HCT116 (cell line): ENCODE results near the gene SLC41A3. TPM values are rescaled to one million over a fixed set of nuclear protein-coding genes. Genes with fewer than 3 reads are reported as not detected.

Experiments used
- ATAC-seq: fragments of 200-7000 bp; cut with Tn5 transposase; 2 replicates; pipeline ENCODE4 v1.9.1; 2020; ENCODE audit warnings: mild to moderate bottlenecking, moderate library complexity
- BruUV-seq: library from RNA; stranded (reverse); fragments of 400-500 nt; replicated peaks from 2 replicates; lab custom pipeline; 2021; lab: Mats Ljungman, UMichigan
- CTCF ChIA-PET: fragments of 300-600 bp; sonication (Branson Sonifier 250); formaldehyde crosslinking; loops from one replicate; lab custom pipeline; 2021; ENCODE audit warnings: antibody characterized with exemption; lab: Charles Lee
- POLR2A ChIA-PET: fragments of 300-600, 350-600 bp; sonication (Branson Sonifier 250); formaldehyde crosslinking; loops from one replicate; lab custom pipeline; 2021; ENCODE audit warnings: antibody characterized with exemption; lab: Charles Lee
- RAD21 ChIA-PET, 2 experiments: fragments of 300-600 bp; sonication (Branson Sonifier 250); formaldehyde crosslinking; loops; one replicate each; lab custom pipeline; 2023; ENCODE audit warnings: low total read pairs in 2 of 2; ENCODE audit not compliant: uncharacterized antibody in 2 of 2, unreplicated experiment in 2 of 2, low non-redundant PET in 1 of 2; lab: Charles Lee
- DNase-seq: peaks from one replicate; pipeline ENCODE4 v3.0.0-alpha.2; 2010; ENCODE audit warnings: low read depth, low spot score
- H2AFZ ChIP-seq: fragments of 200-600 bp; shearing (Covaris generic), sonication (generic); 2 replicates; pipeline ENCODE4 v1.6.1; 2017; ENCODE audit warnings: low read depth, mixed run types, mixed read lengths, antibody characterized with exemption, low read length; ENCODE audit not compliant: poor library complexity, severe bottlenecking
- H3K27ac ChIP-seq: 2 replicates; pipeline ENCODE4 v1.5.1; 2012; ENCODE audit warnings: low read depth, low read length
- H3K27me3 ChIP-seq: fragments of 200-600 bp; sonication (generic); 2 replicates; pipeline ENCODE4 v1.6.1; 2016; ENCODE audit warnings: mixed run types, low read length, mixed read lengths; ENCODE audit not compliant: insufficient read depth
- H3K36me3 ChIP-seq, 2 experiments: fragments of 200-500 bp in 1 of 2; fragments of 200-600 bp in 1 of 2; sonication (Bioruptor generic) in 1 of 2; sonication (generic) in 1 of 2; 2 replicates each; pipeline versions ENCODE4 v1.5.1 to v1.6.1; 2014 to 2016; ENCODE audit warnings: low read length in 2 of 2, inconsistent platforms in 1 of 2, mixed read lengths in 1 of 2, mixed run types in 1 of 2; ENCODE audit not compliant: insufficient read depth in 2 of 2, control insufficient read depth in 1 of 2
- H3K4me1 ChIP-seq, 2 experiments: fragments of 200-600 bp in 1 of 2; sonication (generic) in 1 of 2; 2 replicates each; pipeline versions ENCODE4 v1.5.1 to v1.6.1; 2012 to 2017; ENCODE audit warnings: low read length in 2 of 2, inconsistent platforms in 1 of 2, mild to moderate bottlenecking in 1 of 2, mixed read lengths in 1 of 2, mixed run types in 1 of 2, moderate library complexity in 1 of 2; ENCODE audit not compliant: insufficient read depth in 2 of 2, control insufficient read depth in 1 of 2
- H3K4me2 ChIP-seq: fragments of 200-600 bp; sonication (generic); 2 replicates; pipeline ENCODE4 v1.6.1; 2017; ENCODE audit warnings: mixed run types, low read length, mixed read lengths
- H3K4me3 ChIP-seq, 2 experiments: fragments of 200-600 bp in 1 of 2; sonication (generic) in 1 of 2; replicated peaks in 1 of 2; 2 replicates each; pipeline ENCODE4 v1.5.1; 2011 to 2016; ENCODE audit warnings: low read length in 2 of 2, control low read depth in 1 of 2, low read depth in 1 of 2, mild to moderate bottlenecking in 1 of 2, mixed read lengths in 1 of 2, mixed run types in 1 of 2
- H3K79me2 ChIP-seq: fragments of 200-600 bp; sonication (generic); 2 replicates; pipeline ENCODE4 v1.6.1; 2017; ENCODE audit warnings: mild to moderate bottlenecking, mixed run types, low read length, moderate library complexity, mixed read lengths; ENCODE audit not compliant: insufficient read depth
- H3K9ac ChIP-seq: fragments of 200-600 bp; sonication (generic); 2 replicates; pipeline ENCODE4 v1.6.1; 2016; ENCODE audit warnings: low read length, mixed read lengths
- H3K9me2 ChIP-seq: fragments of 200-600 bp; sonication (generic), shearing (Covaris generic); 2 replicates; pipeline ENCODE4 v1.6.1; 2017; ENCODE audit warnings: mixed run types, mild to moderate bottlenecking, moderate library complexity; ENCODE audit not compliant: insufficient read depth
- H3K9me3 ChIP-seq, 2 experiments: fragments of 200-500 bp in 1 of 2; fragments of 200-600 bp in 1 of 2; sonication (Bioruptor generic) in 1 of 2; sonication (generic) in 1 of 2; 2 replicates each; pipeline ENCODE4 v1.6.1; 2014 to 2017; ENCODE audit warnings: low read length in 2 of 2, mixed read lengths in 2 of 2, inconsistent platforms in 1 of 2, low read depth in 1 of 2, mild to moderate bottlenecking in 1 of 2, mixed run types in 1 of 2, moderate library complexity in 1 of 2; ENCODE audit not compliant: control insufficient read depth in 1 of 2, insufficient read depth in 1 of 2
- H4K20me1 ChIP-seq: fragments of 200-600 bp; sonication (generic), shearing (Covaris generic); 2 replicates; pipeline ENCODE4 v1.6.1; 2017; ENCODE audit warnings: mixed run types, mild to moderate bottlenecking, moderate library complexity; ENCODE audit not compliant: insufficient read depth
- CEBPB ChIP-seq: IDR thresholded peaks from 2 replicates; pipeline ENCODE4 v1.6.1; 2012; ENCODE audit warnings: low read depth
- EGR1 ChIP-seq: IDR thresholded peaks from 2 replicates; pipeline ENCODE4 v1.6.1; 2012; ENCODE audit warnings: low read depth
- ELF1 ChIP-seq: IDR thresholded peaks from 2 replicates; pipeline ENCODE4 v1.6.1; 2012; ENCODE audit warnings: low read depth, borderline replicate concordance
- EZH2phosphoT487 ChIP-seq: fragments of 200-600 bp; IDR thresholded peaks from 2 replicates; pipeline ENCODE4 v1.6.1; 2018; ENCODE audit warnings: antibody characterized with exemption, borderline replicate concordance
- FOSL1 ChIP-seq: IDR thresholded peaks from 2 replicates; pipeline ENCODE4 v1.6.1; 2012; ENCODE audit warnings: low read depth
- RAD21 ChIP-seq: IDR thresholded peaks from 2 replicates; pipeline ENCODE4 v1.6.1; 2012; ENCODE audit warnings: low read depth, mild to moderate bottlenecking
- SIN3A ChIP-seq: IDR thresholded peaks from 2 replicates; pipeline ENCODE4 v1.6.1; 2012; ENCODE audit warnings: low read depth
- intact Hi-C: fragments of 100-400 bp; cut with micrococcal nuclease; formaldehyde crosslinking; loops from 2 replicates; pipeline ENCODE4 v1.10.0; 2022
- total RNA-seq: library from RNA; stranded (reverse); gene quantifications from one replicate; pipeline ENCODE4 v1.2.1, GENCODE V29; 2021; ENCODE audit not compliant: unreplicated experiment
- TF ChIP-seq, protein P1 (sequence below): IDR thresholded peaks from 2 replicates; pipeline ENCODE4 v1.6.1; 2012; ENCODE audit warnings: low read depth

SLC41A3 gene
- total RNA-seq, 1 experiment from 2014 or later, result 45.9 TPM

GRCh38 chr3:126125781-126126251 is 41.9 kb upstream of the SLC41A3 start:
- ChIA-PET POLR2A (no interaction called here), RAD21 (interaction anchor here in 1 of 2 experiments (0.6 kb wide), 1 partner anchor 132 kb away, joined by 3 read pairs; no protein-coding TSS in a partner anchor), CTCF (no interaction called here)
- H3K4me2 ChIP-seq, result no peak overlapping the region
- H3K79me2 ChIP-seq, result no peaks in the 10 kb centered on the region
- no TSS peak for BruUV-seq
- H3K4me1 ChIP-seq, result peaks cover 0 to 4% of the 10 kb centered on the region in 2 experiments; a peak in 1 of 4 replicates
- no peak for DNase-seq
- intact Hi-C loops, result no loop called here
- no peak overlapping the region for H2AFZ ChIP-seq
- H3K4me3 ChIP-seq, result no peak overlapping the region
- H3K9ac ChIP-seq, result no peak overlapping the region
- TF ChIP-seq SIN3A (no peak), EGR1 (no peak), CEBPB (no peak), ELF1 (no peak)
- no peaks in the 10 kb centered on the region for H4K20me1 ChIP-seq
- H3K36me3 ChIP-seq, result no peaks in the 10 kb centered on the region
- no peaks in the 10 kb centered on the region for H3K27me3 ChIP-seq
- H3K9me2 ChIP-seq, result no peaks in the 10 kb centered on the region
- no peak for ATAC-seq
- no peak overlapping the region for H3K27ac ChIP-seq
- no peaks in the 10 kb centered on the region for H3K9me3 ChIP-seq

GRCh38 chr3:126125341-126125740 is 41.4 kb upstream of the SLC41A3 start:
- ChIA-PET RAD21 (interaction anchor here in 1 of 2 experiments (0.6 kb wide), 1 partner anchor 132 kb away, joined by 3 read pairs; no protein-coding TSS in a partner anchor), POLR2A (no interaction called here)

More at GRCh38 chr3:126125341-126125740, 41.4 kb upstream of the SLC41A3 start:
- no peaks in the 10 kb centered on the region for H4K20me1 ChIP-seq
- H3K27ac ChIP-seq, result no peak overlapping the region
- ATAC-seq, result no peak
- TF ChIP-seq RAD21, result no peak
- TF ChIP-seq EZH2phosphoT487, result no peak
- TF ChIP-seq, protein P1, sequence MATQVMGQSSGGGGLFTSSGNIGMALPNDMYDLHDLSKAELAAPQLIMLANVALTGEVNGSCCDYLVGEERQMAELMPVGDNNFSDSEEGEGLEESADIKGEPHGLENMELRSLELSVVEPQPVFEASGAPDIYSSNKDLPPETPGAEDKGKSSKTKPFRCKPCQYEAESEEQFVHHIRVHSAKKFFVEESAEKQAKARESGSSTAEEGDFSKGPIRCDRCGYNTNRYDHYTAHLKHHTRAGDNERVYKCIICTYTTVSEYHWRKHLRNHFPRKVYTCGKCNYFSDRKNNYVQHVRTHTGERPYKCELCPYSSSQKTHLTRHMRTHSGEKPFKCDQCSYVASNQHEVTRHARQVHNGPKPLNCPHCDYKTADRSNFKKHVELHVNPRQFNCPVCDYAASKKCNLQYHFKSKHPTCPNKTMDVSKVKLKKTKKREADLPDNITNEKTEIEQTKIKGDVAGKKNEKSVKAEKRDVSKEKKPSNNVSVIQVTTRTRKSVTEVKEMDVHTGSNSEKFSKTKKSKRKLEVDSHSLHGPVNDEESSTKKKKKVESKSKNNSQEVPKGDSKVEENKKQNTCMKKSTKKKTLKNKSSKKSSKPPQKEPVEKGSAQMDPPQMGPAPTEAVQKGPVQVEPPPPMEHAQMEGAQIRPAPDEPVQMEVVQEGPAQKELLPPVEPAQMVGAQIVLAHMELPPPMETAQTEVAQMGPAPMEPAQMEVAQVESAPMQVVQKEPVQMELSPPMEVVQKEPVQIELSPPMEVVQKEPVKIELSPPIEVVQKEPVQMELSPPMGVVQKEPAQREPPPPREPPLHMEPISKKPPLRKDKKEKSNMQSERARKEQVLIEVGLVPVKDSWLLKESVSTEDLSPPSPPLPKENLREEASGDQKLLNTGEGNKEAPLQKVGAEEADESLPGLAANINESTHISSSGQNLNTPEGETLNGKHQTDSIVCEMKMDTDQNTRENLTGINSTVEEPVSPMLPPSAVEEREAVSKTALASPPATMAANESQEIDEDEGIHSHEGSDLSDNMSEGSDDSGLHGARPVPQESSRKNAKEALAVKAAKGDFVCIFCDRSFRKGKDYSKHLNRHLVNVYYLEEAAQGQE, result no peak
- TF ChIP-seq FOSL1, result no peak
- no peak overlapping the region for H3K4me3 ChIP-seq
- no peaks in the 10 kb centered on the region for H3K9me3 ChIP-seq
- H3K9ac ChIP-seq, result no peak overlapping the region
- CTCF ChIA-PET, result no interaction called here
- no peaks in the 10 kb centered on the region for H3K27me3 ChIP-seq
- H3K4me2 ChIP-seq, result no peak overlapping the region
- no TSS peak for BruUV-seq
- no peak for DNase-seq
- intact Hi-C loops, result no loop called here
- no peaks in the 10 kb centered on the region for H3K9me2 ChIP-seq
- H3K79me2 ChIP-seq, result no peaks in the 10 kb centered on the region
- no peak overlapping the region for H2AFZ ChIP-seq
- H3K36me3 ChIP-seq, result no peaks in the 10 kb centered on the region
- peaks cover 0 to 4% of the 10 kb centered on the region in 2 experiments; a peak in 1 of 4 replicates for H3K4me1 ChIP-seq
